ENCODE data around the gene TPM4.
"Not testable (repeated sequence)": the region's sequence is repeated elsewhere in the genome, so short reads cannot be mapped to it uniquely, and the experiment has no call there.

The TPM4 gene

DNA sequence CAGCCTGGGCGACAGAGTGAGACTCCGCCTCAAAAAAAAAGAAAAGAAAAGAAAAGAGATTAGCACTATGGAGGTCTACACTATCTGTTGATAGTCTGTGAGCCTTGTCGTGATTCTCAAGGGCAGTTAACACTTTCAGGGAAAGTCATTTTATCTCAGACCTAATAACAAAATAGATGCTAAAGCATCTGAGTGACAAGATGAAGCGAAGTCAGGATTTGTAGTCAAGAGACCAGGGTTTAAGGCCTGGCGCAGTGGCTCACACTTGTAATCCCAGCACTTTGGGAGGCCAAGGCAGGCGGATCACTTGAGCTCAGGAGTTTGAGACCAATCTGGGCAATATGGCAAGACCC, 22.1 kb downstream of the TPM4 start:
- DNase-seq (ENCODE audit: low read depth in 2 of 2) = no peak

DNA sequence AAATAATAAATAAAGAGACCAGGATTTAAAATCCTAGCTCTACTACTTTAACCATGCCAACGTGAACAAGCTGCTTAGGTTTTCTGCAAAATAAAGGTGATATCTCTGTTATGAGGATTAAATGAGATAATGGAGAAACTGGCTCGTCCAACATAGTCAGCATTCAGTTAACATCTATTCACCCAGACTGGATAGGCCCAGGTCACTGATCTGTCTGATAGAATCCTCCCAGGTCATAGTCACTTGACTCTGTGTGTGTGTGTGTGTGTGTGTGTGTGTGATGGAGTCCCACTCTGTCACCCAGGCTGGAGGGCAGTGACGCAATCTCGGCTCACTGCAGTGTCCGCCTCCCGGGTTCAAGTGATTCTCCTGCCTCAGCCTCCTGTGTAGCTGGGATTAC, 22.5 kb downstream of the TPM4 start:
- DNase-seq (ENCODE audit: low read depth in 2 of 2) = no peak

DNA sequence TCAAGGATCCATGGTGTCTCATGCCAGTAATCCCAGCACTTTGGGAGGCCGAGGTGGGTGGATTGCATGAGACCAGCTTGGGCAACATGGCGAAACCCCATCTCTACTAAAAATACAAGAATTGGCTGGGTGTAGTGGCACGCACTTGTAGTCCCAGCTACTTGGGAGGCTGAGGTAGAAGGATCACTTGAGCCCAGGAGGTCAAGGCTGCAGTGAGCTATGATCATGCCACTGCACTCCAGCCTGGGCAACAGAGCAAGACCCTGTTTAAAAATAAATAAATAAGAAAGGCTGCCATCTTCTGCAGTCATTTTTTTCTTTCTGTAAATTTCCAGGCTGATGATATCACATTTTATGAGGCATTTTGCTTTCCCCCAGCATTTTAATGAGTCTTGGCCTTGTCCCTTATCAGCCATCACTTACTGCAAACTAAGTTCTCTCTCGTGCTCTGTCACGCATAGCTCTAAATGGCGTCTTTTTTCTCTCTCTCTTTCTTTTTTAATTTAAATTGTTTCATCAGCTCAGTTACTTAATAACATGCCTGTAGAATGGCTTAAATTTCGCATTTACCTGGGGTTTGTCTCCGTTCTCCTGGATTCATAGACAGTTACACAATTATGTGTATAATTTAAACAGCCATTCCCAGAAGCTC, 23.1 kb downstream of the TPM4 start:
- not testable (repeated sequence) for DNase-seq (ENCODE audit: low read depth in 2 of 2)

DNA sequence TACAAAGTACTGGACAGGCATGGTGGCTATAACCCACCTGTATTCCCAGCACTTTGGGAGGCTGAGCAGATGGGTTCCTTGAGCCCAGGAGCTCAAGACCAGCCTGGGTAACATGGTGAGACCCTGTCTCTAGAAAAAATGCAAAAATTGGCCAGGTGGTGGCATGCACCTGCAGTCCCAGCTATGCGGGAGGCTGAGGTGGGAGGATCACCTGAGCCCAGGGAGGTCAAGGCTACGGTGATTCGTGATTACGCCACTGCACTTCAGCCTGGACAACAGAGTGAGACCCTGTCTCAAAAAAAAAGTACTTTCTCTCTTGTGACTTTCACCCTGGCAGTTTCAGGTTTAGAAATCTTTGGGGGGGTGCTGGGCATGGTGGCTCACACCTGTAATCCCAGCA, 24.2 kb downstream of the TPM4 start:
- DNase-seq (ENCODE audit: low read depth in 2 of 2) = no peak

DNA sequence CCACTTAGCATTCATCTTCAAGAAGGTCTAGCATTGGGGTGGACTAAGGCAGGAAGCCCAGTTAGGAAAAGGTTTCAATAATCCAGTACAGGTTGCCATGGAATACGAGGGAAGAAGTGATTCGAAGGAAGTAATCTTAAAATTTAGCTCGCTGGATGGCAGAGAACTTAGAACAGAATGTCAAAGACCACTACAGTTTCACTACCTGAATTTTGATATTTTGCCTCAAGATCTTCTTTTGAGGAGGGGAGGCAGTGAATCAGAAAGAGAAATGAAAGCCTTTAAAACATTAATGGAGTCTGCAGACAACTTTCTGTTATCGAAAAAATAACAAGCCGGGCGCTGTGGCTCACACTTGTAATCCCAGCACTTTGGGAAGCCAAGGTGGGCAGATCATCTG, 28.4 kb downstream of the TPM4 start:
- no peak for DNase-seq (ENCODE audit: low read depth in 2 of 2)

DNA sequence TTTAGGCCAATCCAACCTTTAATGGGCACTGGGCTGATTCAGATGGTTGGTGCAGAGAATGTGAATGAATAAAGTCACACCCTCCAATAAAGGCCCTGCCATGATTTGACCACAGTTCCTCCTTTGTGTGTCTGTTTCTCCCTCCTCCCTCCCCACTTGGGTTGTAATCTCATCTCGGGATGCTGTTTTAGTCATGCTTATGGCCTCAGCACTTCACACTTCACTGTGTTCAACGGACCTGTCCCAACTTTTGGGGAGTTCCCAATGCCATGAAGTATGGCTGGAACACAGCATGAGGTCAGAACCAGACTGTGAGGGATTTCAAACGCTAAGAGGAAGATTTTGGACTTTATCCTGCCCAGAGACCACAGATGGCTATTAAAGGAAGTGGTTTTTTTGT, 29.8 kb downstream of the TPM4 start:
- DNase-seq (ENCODE audit: low read depth in 2 of 2) = no peak

DNA sequence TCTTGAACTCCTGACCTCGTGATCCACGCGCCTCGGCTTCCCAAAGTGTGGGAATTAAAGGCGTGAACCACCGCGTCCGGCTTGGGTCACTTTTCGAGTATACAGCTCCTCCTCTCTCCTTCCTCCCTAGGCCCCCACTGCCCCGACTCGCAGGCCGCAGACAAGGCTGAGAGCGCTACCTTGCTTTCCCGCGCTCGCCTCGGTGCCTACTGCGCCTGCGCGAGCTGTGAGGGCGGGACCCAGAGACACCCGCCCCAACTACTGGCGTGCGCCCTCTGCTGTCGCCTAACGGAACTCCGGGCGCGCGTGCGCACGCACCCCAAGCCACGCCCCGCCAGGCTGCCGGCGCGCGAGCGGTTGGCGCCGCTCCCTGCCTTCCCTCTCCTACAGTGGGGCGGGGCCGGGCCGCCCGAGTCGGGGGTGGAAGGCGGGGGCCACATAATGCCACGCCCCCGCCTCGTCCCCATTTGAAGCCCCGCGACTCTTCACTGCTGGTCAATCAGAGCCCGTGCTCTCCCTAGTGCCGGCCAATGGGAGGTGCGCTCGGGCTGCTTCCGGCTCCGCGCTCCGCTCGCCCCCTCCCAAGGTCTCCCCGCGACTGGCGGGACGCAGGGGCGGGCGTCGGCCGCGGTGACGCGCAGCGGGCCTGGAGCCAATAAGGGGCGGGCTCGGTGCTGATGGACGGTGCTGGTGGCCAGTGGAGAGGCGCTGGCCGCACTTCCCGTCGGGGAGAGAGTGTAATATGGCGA, 35.0 kb downstream of the TPM4 start, which contains the start of gene RAB8A:
TSS of gene RAB8A (plus strand) at position 730 of the 749 bp plus-strand sequence. CDS start at position 743, 13 bp downstream.
- peak; percentile 98 to 99 for DNase-seq (ENCODE audit: low read depth in 2 of 2)

DNA sequence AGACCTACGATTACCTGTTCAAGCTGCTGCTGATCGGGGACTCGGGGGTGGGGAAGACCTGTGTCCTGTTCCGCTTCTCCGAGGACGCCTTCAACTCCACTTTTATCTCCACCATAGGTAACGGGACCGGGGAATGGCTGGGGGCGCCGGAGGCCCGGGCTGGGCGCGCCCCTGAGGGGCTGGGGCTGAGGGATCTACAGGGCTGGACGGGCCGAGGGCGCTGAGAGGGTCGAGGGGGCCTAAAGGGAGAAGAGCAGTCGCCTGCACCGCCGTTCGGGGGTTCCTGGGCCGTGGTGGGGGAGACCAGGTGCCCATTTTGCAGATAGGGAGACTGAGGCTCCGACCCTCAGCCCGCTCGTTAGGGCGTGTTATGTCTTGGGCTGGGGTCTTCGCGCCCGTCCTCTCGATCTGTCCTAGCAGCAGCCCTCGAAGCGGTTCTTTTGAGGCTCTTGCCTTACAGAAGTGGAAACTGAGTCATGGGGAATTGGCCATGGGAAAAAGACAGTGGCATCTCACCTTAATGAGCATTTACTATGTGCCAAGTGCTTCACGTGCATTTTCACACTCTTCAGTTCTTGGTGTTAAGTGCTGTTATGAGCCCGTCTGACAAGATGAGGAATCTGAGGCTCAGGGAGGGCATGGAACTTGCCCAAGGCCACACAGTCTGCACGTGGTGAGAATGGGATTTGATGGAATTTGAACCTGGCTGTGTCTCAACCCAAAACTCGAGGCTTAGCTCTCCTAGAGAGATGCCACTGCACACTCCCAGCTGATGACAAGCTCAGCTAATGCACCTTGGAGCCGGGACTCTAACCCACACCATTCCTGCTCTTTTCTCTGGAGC, 35.8 kb downstream of the TPM4 start:
- DNase-seq (ENCODE audit: low read depth in 2 of 2) = no peak

DNA sequence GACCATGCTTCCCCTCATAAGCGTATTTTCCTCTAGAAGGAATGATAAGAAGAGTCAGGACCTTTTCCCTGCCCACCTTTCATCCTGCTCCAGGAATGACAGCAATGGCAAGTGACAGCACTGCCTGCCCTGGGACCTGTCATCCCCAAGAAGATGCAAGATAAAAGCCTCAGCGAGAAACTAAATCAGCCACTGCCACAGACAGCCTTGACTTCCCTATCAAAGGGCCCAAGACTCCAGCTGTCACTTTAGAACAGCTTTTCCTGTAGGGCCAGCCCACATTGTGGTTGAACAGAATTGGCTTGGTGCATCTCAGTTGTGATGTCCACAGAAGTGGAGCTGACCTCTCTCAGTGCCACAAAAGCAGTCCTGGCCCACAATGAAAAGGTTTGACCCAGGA, 36.5 kb downstream of the TPM4 start:
- no peak for DNase-seq (ENCODE audit: low read depth in 2 of 2)

DNA sequence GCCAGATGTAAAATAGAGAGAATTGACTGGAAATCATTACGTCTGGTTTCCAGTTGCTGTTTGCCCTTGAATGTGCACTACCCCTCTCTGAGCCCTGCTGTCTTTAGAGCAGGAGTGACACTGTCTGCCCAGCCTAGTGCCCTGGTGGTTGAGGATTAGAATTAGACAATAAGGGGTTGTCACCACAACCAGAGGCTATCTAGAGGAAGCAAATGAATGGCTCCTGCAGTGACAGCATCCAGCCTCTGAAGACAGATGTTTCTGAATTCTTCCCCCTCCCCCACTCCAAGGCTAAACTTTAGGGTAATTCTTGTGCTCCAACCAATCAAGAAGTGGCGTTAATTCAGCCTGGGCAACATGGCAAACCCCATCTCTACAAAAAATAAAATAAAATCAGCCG, 37.4 kb downstream of the TPM4 start:
- DNase-seq (ENCODE audit: low read depth in 2 of 2) = no peak

DNA sequence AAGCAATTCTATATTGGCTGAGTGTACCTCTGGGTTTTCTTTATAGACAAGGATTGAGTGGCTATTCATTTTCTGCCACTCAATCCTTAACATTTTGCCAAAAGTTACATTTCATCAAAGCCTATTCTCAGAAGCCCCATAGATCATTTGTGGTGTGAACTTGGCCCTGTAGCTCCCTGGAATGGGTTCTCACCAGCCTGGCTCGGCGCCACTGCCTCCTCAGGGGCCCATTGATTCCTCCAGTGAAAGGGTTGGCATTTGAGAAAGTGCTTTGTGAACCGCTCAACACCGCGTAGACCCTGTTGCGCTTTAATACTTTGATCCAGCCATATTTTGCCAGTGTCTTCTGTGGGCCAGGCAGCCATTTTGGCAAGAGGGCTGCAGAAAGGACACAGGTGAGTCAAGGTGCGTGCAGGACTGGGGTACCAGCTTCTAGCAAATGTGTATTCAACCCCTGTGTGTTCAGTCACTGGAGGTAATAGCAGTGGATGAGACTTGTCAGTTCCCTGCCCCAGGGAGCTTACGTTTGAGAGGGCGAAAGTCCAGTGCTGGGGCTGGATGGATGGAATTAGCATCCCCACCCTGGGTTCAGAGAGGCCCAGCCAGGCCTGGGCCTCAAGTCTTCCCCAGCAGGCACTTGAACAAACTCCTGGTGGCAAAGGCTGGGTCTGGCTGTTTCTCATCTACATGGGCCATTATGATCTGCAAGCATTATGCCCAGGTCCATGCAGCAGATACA, 39.2 kb downstream of the TPM4 start:
- no peak for DNase-seq (ENCODE audit: low read depth in 2 of 2)

DNA sequence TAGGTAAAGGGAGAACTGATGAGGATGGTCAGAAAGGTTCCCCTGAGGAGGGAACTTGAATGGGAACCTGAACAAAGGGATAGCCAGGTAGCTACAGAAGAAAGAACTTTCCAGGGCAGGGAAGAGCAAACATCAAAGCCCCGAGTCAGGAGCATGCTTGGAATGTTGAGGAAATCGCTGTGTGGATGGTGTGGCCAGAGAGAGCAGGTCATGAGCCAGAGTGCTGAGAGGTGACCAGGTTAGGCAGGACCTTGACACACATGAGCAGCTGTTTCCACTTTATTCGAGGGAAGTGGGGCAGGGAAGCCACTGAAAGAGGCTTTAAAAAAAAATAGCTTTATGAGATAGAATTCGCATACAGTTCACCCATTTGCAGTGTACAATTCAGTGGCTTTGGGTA, 39.8 kb downstream of the TPM4 start:
- DNase-seq (ENCODE audit: low read depth in 2 of 2) = no peak

DNA sequence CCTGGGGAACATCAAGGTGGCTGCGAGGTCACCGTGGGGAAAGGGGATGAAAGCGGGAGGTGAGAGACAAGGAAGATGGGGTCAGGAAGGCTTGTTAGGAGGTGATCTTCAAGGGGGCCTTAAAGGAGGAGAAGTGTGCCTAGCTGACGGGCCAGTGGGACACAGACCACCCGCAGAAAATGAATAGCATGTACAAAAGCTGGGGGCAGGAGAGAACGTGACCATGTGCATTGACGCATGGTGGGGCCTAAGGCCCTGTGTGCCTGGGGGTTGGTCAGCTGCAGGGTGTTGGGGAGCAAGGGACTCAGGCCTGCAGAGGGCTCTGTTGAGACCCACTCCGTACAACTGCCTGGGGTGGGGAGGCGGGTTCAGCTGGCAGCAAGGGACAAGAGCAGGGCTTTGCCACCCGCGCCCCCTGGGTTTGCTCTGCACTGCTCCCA, 41.3 kb downstream of the TPM4 start:
- no peak for DNase-seq (ENCODE audit: low read depth in 2 of 2)

DNA sequence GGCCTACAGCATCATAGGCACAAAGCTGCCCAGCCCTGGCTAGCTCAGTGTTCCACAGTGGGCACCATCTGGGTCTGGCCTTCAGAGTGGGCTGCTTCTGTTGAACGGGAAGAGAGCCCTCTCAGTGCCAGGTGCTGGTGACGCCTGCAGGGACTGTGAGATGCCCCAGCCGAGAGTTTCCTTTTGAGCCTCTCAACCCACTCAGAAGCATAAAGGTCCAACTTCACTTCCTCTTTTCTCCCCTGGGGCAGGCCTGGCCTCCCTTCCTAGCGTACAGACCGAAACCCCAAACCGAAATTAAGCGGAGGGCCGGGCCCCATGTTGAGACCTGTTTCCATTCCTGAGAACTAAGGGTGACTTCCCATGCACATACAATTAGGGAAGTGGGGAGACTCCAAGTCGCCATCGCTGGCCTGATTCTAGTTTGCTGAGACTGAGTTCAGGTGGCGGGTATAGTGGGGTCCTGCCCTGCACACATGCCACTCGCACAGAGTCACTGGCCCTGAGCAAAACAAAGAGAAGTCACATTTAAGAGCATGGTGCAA, 42.3 kb downstream of the TPM4 start:
- no peak for DNase-seq (ENCODE audit: low read depth in 2 of 2)

DNA sequence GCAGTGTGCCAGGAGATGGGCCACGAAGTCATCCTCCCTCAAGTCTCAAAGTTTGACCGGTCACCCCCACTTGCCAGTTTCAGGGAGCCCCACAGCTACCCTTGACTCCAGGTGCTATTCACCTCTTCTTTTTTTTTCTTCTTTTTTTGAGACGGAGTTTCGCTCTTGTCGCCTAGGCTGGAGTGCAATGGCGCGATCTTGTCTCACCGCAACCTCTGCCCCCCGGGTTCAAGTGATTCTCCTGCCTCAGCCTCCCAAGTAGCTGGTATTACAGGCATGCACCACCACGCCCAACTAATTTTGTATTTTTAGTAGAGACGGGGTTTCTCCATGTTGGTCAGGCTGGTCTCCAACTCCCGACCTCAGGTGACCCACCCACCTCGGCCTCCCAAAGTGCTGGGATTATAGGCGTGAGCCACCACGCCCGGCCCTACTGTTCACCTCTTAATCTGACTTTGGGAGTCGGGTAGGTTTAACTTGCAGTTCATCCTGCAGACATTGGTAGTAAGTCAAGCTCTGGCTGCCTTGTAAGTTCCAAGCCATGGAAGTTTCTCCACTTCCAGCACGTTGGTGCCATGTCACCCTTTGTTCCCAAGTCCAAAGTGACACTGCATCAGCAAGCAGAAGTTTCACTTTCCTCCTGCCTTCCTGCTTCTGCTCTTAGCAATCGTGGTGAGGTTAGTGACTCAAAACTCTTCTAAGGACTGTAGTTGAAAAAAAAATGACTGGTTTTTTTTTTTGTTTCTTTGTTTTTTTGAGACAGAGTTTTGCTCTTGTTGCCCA, 43.0 kb downstream of the TPM4 start:
- DNase-seq (ENCODE audit: low read depth in 2 of 2) = not testable (repeated sequence)

DNA sequence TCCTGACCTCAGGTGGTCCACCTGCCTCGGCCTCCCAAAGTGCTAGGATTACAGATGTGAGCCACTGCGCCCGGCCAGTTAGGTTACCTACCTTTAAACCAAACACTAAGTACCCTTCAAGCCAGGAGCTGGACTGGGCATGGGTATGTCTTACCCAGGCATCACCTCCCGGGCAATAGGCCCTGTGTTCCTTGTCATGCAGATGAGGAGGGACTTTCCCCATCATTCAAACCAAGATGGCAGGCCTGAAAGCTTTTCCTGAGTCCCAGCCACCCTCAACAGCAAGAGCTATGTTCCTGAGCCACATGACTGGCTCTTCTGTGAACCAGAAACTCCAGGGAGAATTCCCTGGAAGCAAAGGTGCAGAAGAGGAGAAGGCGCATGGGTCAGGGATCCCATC, 44.8 kb downstream of the TPM4 start:
- DNase-seq (ENCODE audit: low read depth in 2 of 2) = no peak

DNA sequence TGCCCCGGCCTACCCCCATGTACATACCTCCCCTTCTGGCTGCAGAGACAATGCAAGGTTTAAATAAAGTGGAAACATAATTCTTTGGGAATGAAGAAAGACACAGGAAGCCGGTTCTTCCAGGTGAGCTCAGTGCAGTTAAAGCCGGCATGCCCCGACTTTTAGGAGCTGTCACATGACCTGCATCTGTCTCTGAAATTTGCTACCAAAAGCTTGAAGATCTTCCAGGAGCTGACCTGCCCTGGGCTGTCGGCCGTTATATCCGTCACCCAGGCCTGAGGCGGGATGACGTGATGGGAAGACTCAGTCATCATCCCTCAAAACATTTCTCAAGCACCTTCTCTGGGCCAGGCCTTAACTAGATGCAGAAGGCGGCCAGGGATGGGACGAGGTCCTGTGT, 45.7 kb downstream of the TPM4 start:
- DNase-seq (ENCODE audit: low read depth in 2 of 2) = no peak

DNA sequence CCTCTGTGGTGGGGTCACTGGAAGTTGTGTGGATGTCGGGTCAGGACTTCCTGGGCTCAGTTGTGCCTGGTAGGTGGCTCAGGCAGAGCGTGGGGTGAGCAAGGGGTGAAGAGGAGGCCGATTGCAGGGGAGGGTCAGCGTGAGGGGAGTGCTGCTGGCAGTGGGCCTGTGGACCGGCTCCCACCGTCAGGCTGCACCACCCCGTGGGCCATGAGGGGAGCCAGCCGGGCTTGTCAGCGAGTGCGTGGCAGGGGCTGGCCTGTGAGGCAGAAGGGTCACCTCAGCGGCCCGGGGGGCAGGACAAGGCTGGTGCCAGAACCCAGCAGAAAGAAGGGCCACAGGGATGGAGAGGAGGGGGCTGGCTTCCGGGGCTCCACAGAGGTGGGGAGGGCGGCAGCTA, 48.7 kb downstream of the TPM4 start:
- DNase-seq (ENCODE audit: low read depth in 2 of 2) = no peak

DNA sequence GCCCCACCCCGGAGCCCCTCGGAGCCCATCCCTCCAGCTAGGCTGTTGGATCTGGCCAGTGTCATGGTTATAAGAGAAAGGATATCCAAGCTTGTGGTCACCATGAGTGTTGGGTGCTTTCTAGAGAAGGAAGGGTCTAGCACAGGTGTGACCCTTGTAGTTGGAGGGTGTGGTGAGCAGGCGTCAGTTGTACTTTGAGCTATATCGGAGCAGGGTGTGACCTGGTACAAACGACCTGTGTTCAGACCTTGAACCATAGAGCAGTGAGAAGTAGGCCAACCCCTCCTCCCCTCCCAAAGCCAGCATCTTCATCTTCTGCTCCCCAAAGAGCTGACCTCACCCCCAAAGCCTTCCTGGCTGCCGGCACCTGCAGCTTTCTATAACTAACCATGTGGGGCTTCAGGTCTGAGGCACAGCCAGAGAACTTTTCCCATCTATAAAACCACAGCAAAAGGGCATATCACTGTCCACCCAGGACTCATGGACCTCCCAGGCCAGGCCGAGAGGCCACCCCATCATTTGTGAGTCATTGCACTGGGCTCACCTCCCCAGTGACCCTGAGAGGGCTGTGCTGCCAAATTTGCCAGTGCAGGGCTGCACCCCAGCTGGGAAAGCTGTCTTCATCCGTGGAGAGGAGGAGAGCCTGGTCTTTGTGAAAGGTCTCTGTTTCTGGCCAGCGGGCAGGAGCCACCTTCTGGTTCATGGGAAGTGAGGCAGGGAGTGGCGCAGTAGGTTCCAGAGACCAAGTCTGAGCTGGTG, 49.6 kb downstream of the TPM4 start:
- no peak for DNase-seq (ENCODE audit: low read depth in 2 of 2)

DNA sequence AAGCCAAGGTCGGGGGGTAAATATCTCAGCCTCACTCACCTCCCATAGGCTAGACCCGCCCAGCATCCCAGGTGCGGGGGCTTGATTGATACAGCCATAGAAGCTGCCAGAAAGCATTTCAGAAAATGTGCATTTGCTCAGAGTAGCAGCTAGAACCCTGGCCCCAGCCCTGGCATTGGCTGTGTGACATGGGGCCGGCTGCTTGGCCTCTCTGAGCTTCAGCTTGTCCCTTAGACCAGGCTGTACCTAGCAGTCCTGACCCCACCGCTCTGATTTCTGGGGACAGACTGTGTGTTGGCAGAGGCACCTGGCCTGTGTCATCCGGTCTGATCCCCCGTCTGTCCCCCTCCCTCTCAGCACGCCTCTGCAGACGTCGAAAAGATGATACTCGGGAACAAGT, 50.8 kb downstream of the TPM4 start:
- DNase-seq (ENCODE audit: low read depth in 2 of 2) = no peak

Measured in stimulated activated CD8-positive, alpha-beta memory T cell treated with anti-CD3 and anti-CD28 coated beads, Interleukin-2, amount 100 ng/mL, for 1 hour (primary cell).